Uterus (tissue), 4 donors: ENCODE data around the gene ITPR1. TPM values are rescaled to one million over a fixed set of nuclear protein-coding genes. Genes with fewer than 3 reads are reported as not detected.

Source experiments
- DNase-seq, 2 donors: peaks; one replicate each; pipeline ENCODE4 v3.0.0-alpha.2; 2019 to 2020
- H3K27ac ChIP-seq, 2 donors: fragments of 200-600 bp; sonication (generic); 1 replicate in 1 of 2; 2 replicates in 1 of 2; pipeline ENCODE4 v1.5.1; 2016 to 2018
- H3K27me3 ChIP-seq, 2 donors: fragments of 200-600 bp; sonication (generic); one replicate each; pipeline ENCODE4 v1.5.1; 2018 to 2019; ENCODE audit warnings: control low read depth in 1 of 2
- H3K36me3 ChIP-seq, 2 donors: fragments of 200-600 bp; sonication (generic); one replicate each; pipeline ENCODE4 v1.5.1; 2019; ENCODE audit warnings: control low read depth in 1 of 2
- H3K4me1 ChIP-seq, 2 donors: fragments of 200-600 bp; sonication (generic); one replicate each; pipeline ENCODE4 v1.5.1; 2018 to 2019; ENCODE audit warnings: control low read depth in 1 of 2
- H3K4me3 ChIP-seq, 2 donors: fragments of 200-600 bp; sonication (generic); 1 replicate in 1 of 2; 2 replicates in 1 of 2; pipeline ENCODE4 v1.5.1; 2018 to 2019; ENCODE audit warnings: mild to moderate bottlenecking in 1 of 2
- H3K9me3 ChIP-seq, 2 donors: fragments of 200-600 bp; sonication (generic); one replicate each; pipeline ENCODE4 v1.5.1; 2019; ENCODE audit warnings: control low read depth in 1 of 2
- POLR2A ChIP-seq, 2 donors: fragments of 450-650 bp; IDR thresholded peaks; one replicate each; pipeline ENCODE4 v1.6.1; 2016; ENCODE audit warnings: antibody characterized with exemption in 2 of 2, mild to moderate bottlenecking in 1 of 2, moderate library complexity in 1 of 2
- intact Hi-C: fragments of 100-400 bp; cut with DNase I; formaldehyde crosslinking; loops from one replicate; pipeline ENCODE4 v1.15.1; 2023; ENCODE audit warnings: low total_unique reads
- total RNA-seq, 4 donors: library from RNA; depleted of rRNA in 3 of 4; stranded (reverse); fragments of >200 nt in 3 of 4; gene quantifications; one replicate each; pipeline versions ENCODE4 v1.1.0 to v1.2.4, GENCODE V29; 2014 to 2023
- TF ChIP-seq, protein P1 (sequence below), 4 experiments: fragments of 200-600 bp in 2 of 4; fragments of 450-650 bp in 2 of 4; sonication (generic) in 2 of 4; IDR thresholded peaks; one replicate each; pipeline ENCODE4 v1.5.1; 2016 to 2019; ENCODE audit warnings: antibody characterized with exemption in 4 of 4, mild to moderate bottlenecking in 2 of 4, moderate library complexity in 1 of 4
- donor health status: DM: yes; HTN: yes; CAD: no.

ITPR1 gene
- total RNA-seq, 4 donors from 2014 or later, result 98.2 to 224 (median 141) TPM

DNA sequence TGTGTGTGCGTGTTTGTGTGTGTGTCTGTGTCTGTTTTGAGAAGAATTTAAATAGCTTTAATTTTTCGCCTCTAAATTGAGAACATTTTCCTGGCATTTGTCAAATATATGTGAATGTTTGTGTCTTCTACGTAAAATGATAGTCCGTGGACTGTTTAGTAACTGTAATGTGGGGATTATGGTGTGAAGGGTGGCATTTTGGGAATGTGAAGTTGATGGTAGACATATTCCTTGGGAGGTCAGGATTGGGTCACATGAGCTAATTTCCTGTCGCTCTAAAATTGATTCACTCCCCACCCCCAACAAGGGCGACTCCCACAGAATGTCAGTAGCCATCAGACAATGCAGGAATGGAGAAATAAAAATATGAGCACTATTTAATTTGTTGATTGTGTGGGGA, 107.3 kb downstream of the ITPR1 start:
- H3K27ac ChIP-seq, result no peak overlapping the region
- TF ChIP-seq POLR2A (IDR thresholded peaks at IDR 0.05), result no peak
- TF ChIP-seq, protein P1, sequence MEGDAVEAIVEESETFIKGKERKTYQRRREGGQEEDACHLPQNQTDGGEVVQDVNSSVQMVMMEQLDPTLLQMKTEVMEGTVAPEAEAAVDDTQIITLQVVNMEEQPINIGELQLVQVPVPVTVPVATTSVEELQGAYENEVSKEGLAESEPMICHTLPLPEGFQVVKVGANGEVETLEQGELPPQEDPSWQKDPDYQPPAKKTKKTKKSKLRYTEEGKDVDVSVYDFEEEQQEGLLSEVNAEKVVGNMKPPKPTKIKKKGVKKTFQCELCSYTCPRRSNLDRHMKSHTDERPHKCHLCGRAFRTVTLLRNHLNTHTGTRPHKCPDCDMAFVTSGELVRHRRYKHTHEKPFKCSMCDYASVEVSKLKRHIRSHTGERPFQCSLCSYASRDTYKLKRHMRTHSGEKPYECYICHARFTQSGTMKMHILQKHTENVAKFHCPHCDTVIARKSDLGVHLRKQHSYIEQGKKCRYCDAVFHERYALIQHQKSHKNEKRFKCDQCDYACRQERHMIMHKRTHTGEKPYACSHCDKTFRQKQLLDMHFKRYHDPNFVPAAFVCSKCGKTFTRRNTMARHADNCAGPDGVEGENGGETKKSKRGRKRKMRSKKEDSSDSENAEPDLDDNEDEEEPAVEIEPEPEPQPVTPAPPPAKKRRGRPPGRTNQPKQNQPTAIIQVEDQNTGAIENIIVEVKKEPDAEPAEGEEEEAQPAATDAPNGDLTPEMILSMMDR (IDR thresholded peaks at IDR 0.05), result no peak
- no peaks in the 10 kb centered on the region for H3K27me3 ChIP-seq
- H3K9me3 ChIP-seq, result no peaks in the 10 kb centered on the region
- intact Hi-C loops, result no loop called here
- H3K4me1 ChIP-seq, result no peaks in the 10 kb centered on the region
- H3K36me3 ChIP-seq, result no peaks in the 10 kb centered on the region
- DNase-seq, result no peak
- H3K4me3 ChIP-seq, result no peak overlapping the region

DNA sequence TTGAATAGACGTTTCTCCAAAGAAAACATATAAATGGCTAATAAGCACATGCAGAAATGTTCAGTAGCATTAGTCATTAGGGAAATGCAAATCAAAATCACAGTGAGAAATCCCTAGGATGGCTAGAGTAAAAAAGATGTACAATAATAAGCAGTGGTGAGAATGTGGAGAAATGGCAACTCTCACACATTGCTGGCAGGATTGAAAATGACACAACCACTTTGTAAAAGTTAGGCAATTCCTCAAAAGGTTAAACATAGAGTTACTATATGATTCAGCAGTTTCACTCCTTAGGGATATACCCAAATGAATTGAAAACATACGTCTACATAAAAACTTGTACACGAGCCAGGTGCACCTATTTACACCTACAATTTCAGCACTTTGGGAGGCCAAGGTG, 108.7 kb downstream of the ITPR1 start:
- H3K4me3 ChIP-seq, result no peak overlapping the region
- intact Hi-C loops, result no loop called here

DNA sequence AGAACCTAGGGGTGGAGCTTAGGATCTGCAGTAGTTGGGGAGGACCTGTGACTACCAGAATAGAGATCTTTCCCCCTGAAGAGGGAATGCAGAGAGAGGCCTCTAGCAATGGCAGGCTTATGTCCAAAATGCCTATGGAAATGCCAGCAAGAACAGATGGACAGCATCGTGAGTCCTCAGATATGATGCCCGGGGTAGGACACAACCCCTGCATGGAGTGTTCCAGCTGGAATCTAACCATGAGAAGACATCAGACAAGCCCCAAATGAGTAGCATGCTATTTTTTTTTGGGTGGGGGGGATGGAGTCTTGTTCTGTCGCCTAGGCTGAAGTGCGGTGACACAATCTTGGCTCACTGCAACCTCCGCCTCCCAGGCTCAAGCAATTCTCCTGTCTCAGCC, 111.5 kb downstream of the ITPR1 start:
- no peaks in the 10 kb centered on the region for H3K9me3 ChIP-seq
- no peak overlapping the region for H3K4me3 ChIP-seq
- peaks cover 4 to 8% of the 10 kb centered on the region in 2 donors for H3K4me1 ChIP-seq
- TF ChIP-seq POLR2A (IDR thresholded peaks at IDR 0.05), result no peak
- TF ChIP-seq, protein P1 (IDR thresholded peaks at IDR 0.05), result no peak
- H3K36me3 ChIP-seq, result no peaks in the 10 kb centered on the region
- H3K27me3 ChIP-seq, result no peaks in the 10 kb centered on the region
- H3K27ac ChIP-seq, result no peak overlapping the region
- no peak for DNase-seq
- intact Hi-C loops, result no loop called here

More for the DNA sequence above, 108.7 kb downstream of the ITPR1 start:
- Histone ChIP-seq H3K9me3 (no peaks in the 10 kb centered on the region), H3K4me1 (peaks cover 3 to 8% of the 10 kb centered on the region in 2 donors), H3K36me3 (no peaks in the 10 kb centered on the region), H3K27ac (no peak overlapping the region), H3K27me3 (no peaks in the 10 kb centered on the region)
- no peak for TF ChIP-seq POLR2A (IDR thresholded peaks at IDR 0.05)
- TF ChIP-seq, protein P1 (IDR thresholded peaks at IDR 0.05), result no peak
- DNase-seq, result no peak

DNA sequence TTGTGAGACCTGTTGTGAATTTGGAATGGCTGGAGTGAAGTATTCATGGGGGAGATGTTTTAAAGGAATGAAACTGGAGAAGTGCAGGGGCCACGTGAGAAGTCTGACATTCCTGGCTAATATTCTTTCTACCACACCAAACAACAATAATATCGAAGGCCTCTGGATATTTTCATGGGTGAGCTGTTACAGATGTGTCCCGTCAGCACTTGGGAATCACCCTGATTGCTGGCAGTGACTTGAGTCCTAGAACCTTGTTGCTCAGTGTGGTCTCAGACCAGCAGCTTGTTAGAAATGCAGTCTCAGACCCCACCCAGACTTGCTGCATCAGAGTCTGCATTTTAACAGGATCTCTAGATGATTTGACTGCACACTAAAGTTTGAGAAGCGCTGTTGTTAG, 113.8 kb downstream of the ITPR1 start:
- Histone ChIP-seq H3K27me3 (no peaks in the 10 kb centered on the region), H3K36me3 (no peaks in the 10 kb centered on the region), H3K4me1 (peaks cover 4 to 8% of the 10 kb centered on the region in 2 donors), H3K4me3 (no peak overlapping the region), H3K9me3 (no peaks in the 10 kb centered on the region), H3K27ac (no peak overlapping the region)
- intact Hi-C loops, result no loop called here
- no peak for DNase-seq
- TF ChIP-seq, protein P1 (IDR thresholded peaks at IDR 0.05), result no peak
- no peak for TF ChIP-seq POLR2A (IDR thresholded peaks at IDR 0.05)

DNA sequence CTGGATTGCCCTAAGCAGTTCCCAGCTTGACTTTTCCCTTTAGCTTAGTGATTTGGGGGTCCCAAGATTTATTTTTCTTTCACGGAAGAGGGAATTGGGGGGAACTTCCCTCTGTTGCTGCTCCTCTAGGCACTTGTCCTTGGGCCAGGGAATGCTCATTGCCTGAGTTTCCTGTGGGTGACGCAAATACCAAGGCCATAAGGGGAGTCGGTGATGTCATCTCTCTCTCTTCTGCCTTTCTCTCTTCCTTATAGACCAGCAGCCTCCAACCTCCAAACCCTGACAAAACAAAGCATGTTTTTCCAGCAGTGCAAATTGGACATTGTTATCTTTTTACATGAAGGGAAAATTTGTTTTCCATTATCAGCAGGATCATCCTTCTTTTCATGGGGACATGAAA, 120.2 kb downstream of the ITPR1 start:
- H3K4me3 ChIP-seq, result no peak overlapping the region
- H3K9me3 ChIP-seq, result no peaks in the 10 kb centered on the region
- H3K27me3 ChIP-seq, result no peaks in the 10 kb centered on the region
- TF ChIP-seq, protein P1 (IDR thresholded peaks at IDR 0.05), result no peak
- TF ChIP-seq POLR2A (IDR thresholded peaks at IDR 0.05), result no peak
- no peak for DNase-seq
- H3K4me1 ChIP-seq, result no peaks in the 10 kb centered on the region
- H3K36me3 ChIP-seq, result no peaks in the 10 kb centered on the region
- H3K27ac ChIP-seq, result no peak overlapping the region
- intact Hi-C loops, result no loop called here
